Activated CD8-positive, alpha-beta memory T cell treated with anti-CD3 and anti-CD28 coated beads for 4 hours (primary cell): ENCODE results near the gene PRKCE.

Experiments
- DNase-seq, 2 donors: peaks; one replicate each; pipeline ENCODE4 v3.0.0-alpha.2; 2020; ENCODE audit warnings: low read depth in 2 of 2

The PRKCE gene

GRCh38 chr2:45960057-45960863 is 308.8 kb downstream of the PRKCE start:
- no peak for DNase-seq

GRCh38 chr2:45962177-45962921 is 310.9 kb downstream of the PRKCE start:
- DNase-seq: no peak

- no peak for DNase-seq
Observed at GRCh38 chr2:45963816-45964215, 312.3 kb downstream of the PRKCE start.

- DNase-seq: no peak
Observed at GRCh38 chr2:45964223-45964841, 312.9 kb downstream of the PRKCE start.

- no peak for DNase-seq
Observed at GRCh38 chr2:45964906-45965305, 313.4 kb downstream of the PRKCE start.

GRCh38 chr2:45965871-45966498 is 314.5 kb downstream of the PRKCE start:
- DNase-seq: no peak

- DNase-seq: no peak
Observed at GRCh38 chr2:45968946-45969584, 317.6 kb downstream of the PRKCE start.

- DNase-seq: no peak
Observed at GRCh38 chr2:45973426-45973825, 322.0 kb downstream of the PRKCE start.

GRCh38 chr2:45974056-45974455 is 322.6 kb downstream of the PRKCE start:
- DNase-seq: no peak

GRCh38 chr2:45974762-45975408 is 323.4 kb downstream of the PRKCE start:
- no peak for DNase-seq

- DNase-seq: no peak
Observed at GRCh38 chr2:45975752-45976517, 324.5 kb downstream of the PRKCE start.

GRCh38 chr2:45978302-45978859 is 326.9 kb downstream of the PRKCE start:
- no peak for DNase-seq

- DNase-seq: no peak
Observed at GRCh38 chr2:45979065-45979464, 327.6 kb downstream of the PRKCE start.

GRCh38 chr2:45980161-45980865 is 328.8 kb downstream of the PRKCE start:
- DNase-seq: no peak

GRCh38 chr2:45981384-45981930 is 330.0 kb downstream of the PRKCE start:
- DNase-seq: no peak

GRCh38 chr2:45982096-45982495 is 330.6 kb downstream of the PRKCE start:
- no peak for DNase-seq

GRCh38 chr2:45983213-45983612 is 331.7 kb downstream of the PRKCE start:
- DNase-seq: no peak

GRCh38 chr2:45984366-45984765 is 332.9 kb downstream of the PRKCE start:
- DNase-seq: no peak

- no peak for DNase-seq
Observed at GRCh38 chr2:45984896-45985473, 333.5 kb downstream of the PRKCE start.
